ENCODE data around the gene KCNJ15.

Gene KCNJ15

GRCh38 chr21:38342739-38343138, 85.9 kb downstream of the KCNJ15 start:
- TF ChIP-seq POLR2A (IDR thresholded peaks at IDR 0.05; ENCODE audit: low read depth, low read length) (no peak), POLR2AphosphoS5 (IDR thresholded peaks at IDR 0.05; ENCODE audit: low read depth, low read length) (no peak), SPI1 (IDR thresholded peaks at IDR 0.05; ENCODE audit: low read depth, low read length) (no peak), TAF1 (IDR thresholded peaks at IDR 0.05; ENCODE audit: low read depth, low read length) (no peak), PAX5 (IDR thresholded peaks at IDR 0.05; ENCODE audit: insufficient read depth, low read length, severe bottlenecking) (no peak), POU2F2 (IDR thresholded peaks at IDR 0.05; ENCODE audit: low read depth, low read length) (no peak)
- DNase-seq (ENCODE audit: insufficient read length, low spot score) (no peak), FAIRE-seq (no peak)

DNA sequence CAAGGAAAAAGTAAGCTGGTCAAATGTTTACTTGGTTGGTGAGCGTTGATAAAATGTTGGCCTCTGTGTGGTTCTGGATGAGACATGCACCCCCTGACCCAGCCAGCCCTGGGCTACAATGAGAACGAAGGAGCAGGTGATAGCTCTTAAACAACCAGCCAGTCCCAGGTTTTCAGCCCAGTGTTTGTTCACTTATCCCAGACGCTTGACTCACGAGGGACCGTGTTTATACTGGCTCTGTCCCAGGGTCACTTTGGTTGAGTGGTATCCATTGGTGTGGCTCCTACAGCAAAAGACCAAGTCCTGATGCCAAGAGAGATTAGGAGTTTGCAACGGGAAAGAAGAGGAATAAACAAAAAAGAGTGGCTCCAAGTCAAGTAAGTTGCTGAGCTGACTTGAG, 86.9 kb downstream of the KCNJ15 start:
- FAIRE-seq, result no peak
- TF ChIP-seq TAF1 (IDR thresholded peaks at IDR 0.05; ENCODE audit: low read depth, low read length), result no peak
- TF ChIP-seq POLR2A (IDR thresholded peaks at IDR 0.05; ENCODE audit: low read depth, low read length), result no peak
- no peak for TF ChIP-seq SPI1 (IDR thresholded peaks at IDR 0.05; ENCODE audit: low read depth, low read length)
- TF ChIP-seq POU2F2 (IDR thresholded peaks at IDR 0.05; ENCODE audit: low read depth, low read length), result no peak
- TF ChIP-seq PAX5 (IDR thresholded peaks at IDR 0.05; ENCODE audit: insufficient read depth, low read length, severe bottlenecking), result no peak
- TF ChIP-seq POLR2AphosphoS5 (IDR thresholded peaks at IDR 0.05; ENCODE audit: low read depth, low read length), result no peak
- no peak for DNase-seq (ENCODE audit: insufficient read length, low spot score)

DNA sequence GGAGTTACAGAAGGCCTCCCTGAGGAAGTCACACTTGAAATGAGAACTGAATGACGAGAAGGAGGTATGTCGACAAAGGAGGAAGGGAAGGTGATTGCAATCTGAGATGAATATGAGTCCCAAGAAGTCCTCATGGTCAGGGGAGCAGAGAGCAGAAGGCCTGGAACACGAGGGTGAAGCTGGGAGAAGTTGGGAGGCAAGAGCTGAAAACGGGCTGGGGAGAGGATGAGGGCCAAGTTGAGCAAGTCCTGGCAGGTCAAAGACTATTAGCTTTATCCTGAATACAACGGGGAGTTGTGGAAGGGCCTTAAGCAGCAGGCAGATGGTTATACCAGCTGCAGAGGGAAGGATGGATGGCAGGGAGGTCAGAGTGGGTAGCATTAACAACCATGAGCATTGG, 89.5 kb downstream of the KCNJ15 start:
- DNase-seq (ENCODE audit: insufficient read length, low spot score) (no peak), FAIRE-seq (no peak)
- TF ChIP-seq POU2F2 (IDR thresholded peaks at IDR 0.05; ENCODE audit: low read depth, low read length), result no peak
- TF ChIP-seq TAF1 (IDR thresholded peaks at IDR 0.05; ENCODE audit: low read depth, low read length), result no peak
- no peak for TF ChIP-seq SPI1 (IDR thresholded peaks at IDR 0.05; ENCODE audit: low read depth, low read length)
- no peak for TF ChIP-seq POLR2AphosphoS5 (IDR thresholded peaks at IDR 0.05; ENCODE audit: low read depth, low read length)
- TF ChIP-seq PAX5 (IDR thresholded peaks at IDR 0.05; ENCODE audit: insufficient read depth, low read length, severe bottlenecking), result no peak
- no peak for TF ChIP-seq POLR2A (IDR thresholded peaks at IDR 0.05; ENCODE audit: low read depth, low read length)

DNA sequence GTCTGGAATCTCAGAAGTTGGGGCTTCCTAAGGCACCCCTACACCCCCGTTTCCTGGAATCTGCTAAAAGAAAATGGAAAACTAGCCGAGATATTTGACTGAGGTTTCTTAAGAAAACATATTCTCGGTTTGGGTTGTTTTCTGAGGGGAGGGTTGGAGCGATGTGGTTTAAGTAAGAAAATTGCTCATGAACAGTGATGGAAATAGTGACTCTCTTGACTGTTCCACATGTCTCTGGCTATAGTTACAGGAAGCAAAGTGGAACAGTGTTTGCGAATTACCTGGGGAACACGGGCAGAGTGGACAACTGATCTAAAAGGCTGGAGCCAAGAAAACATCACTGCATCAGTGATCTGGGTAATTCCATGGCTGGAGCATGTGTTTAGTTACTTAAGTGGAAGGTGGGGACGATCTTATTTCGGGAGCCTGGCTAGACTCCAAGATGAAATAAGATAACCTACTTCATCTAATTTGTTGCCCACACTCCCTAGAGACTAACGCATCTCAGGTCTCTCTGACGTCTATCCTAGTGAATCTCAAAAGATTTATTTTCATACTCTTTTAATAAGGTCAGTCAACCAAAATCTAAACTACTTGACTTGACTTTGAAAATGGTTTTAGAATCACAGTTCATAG, 92.4 kb downstream of the KCNJ15 start:
- no peak for DNase-seq (ENCODE audit: insufficient read length, low spot score)

DNA sequence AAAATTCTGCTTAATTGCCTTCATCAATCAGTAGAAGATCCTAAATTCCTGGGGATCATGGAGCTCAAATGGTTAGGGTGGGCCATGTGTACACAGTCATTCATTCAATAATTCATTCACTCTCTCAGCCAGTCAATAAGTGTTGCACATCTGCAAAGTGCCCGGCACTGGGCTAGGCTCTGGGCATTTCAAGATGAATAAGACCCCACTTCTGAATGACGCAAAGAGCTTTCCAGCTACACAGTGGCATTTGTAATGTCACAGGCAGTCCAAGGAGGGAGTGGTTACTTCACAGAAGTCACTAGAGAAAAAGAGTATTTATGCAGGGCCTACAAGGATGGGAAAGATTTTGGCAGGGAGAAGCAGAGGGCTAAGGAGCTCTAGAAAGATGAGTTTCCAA, 93.2 kb downstream of the KCNJ15 start:
- FAIRE-seq (no peak), DNase-seq (ENCODE audit: insufficient read length, low spot score) (no peak)
- TF ChIP-seq PAX5 (IDR thresholded peaks at IDR 0.05; ENCODE audit: insufficient read depth, low read length, severe bottlenecking) (no peak), POLR2A (IDR thresholded peaks at IDR 0.05; ENCODE audit: low read depth, low read length) (no peak), POLR2AphosphoS5 (IDR thresholded peaks at IDR 0.05; ENCODE audit: low read depth, low read length) (no peak), SPI1 (IDR thresholded peaks at IDR 0.05; ENCODE audit: low read depth, low read length) (no peak), TAF1 (IDR thresholded peaks at IDR 0.05; ENCODE audit: low read depth, low read length) (no peak), POU2F2 (IDR thresholded peaks at IDR 0.05; ENCODE audit: low read depth, low read length) (no peak)

More for the DNA sequence above, 92.4 kb downstream of the KCNJ15 start:
- TF ChIP-seq POU2F2 (IDR thresholded peaks at IDR 0.05; ENCODE audit: low read depth, low read length) (no peak), POLR2A (IDR thresholded peaks at IDR 0.05; ENCODE audit: low read depth, low read length) (no peak), POLR2AphosphoS5 (IDR thresholded peaks at IDR 0.05; ENCODE audit: low read depth, low read length) (no peak), PAX5 (IDR thresholded peaks at IDR 0.05; ENCODE audit: insufficient read depth, low read length, severe bottlenecking) (no peak), SPI1 (IDR thresholded peaks at IDR 0.05; ENCODE audit: low read depth, low read length) (no peak), TAF1 (IDR thresholded peaks at IDR 0.05; ENCODE audit: low read depth, low read length) (no peak)
- FAIRE-seq, result no peak

DNA sequence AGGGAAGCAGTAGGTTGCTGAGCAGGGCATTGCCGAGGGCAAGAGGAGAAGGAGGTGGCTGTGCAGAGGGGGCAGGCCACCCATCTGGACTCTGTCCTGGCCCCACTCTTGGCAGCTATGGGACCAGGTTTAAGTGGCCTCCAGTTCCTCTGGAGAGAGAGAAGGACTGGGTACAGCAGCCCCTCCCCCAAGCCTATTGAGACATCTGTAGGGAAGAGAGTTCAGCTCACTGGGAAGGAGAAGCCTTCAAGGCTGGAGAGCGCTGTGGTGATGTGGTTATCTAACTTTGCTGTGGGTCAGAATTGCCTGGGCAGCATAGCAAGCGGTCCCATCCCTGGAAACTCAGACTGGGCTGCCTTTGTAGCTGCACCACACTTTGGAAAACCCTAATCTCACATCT, 93.9 kb downstream of the KCNJ15 start:
- no peak for DNase-seq (ENCODE audit: insufficient read length, low spot score)
- TF ChIP-seq POLR2AphosphoS5 (IDR thresholded peaks at IDR 0.05; ENCODE audit: low read depth, low read length) (no peak), SPI1 (IDR thresholded peaks at IDR 0.05; ENCODE audit: low read depth, low read length) (no peak), POU2F2 (IDR thresholded peaks at IDR 0.05; ENCODE audit: low read depth, low read length) (no peak), TAF1 (IDR thresholded peaks at IDR 0.05; ENCODE audit: low read depth, low read length) (no peak), POLR2A (IDR thresholded peaks at IDR 0.05; ENCODE audit: low read depth, low read length) (no peak), PAX5 (IDR thresholded peaks at IDR 0.05; ENCODE audit: insufficient read depth, low read length, severe bottlenecking) (no peak)

GRCh38 chr21:38351176-38351959, 94.6 kb downstream of the KCNJ15 start:
- DNase-seq (ENCODE audit: insufficient read length, low spot score) (no peak), FAIRE-seq (no peak)
- TF ChIP-seq POU2F2 (IDR thresholded peaks at IDR 0.05; ENCODE audit: low read depth, low read length), result no peak
- TF ChIP-seq POLR2A (IDR thresholded peaks at IDR 0.05; ENCODE audit: low read depth, low read length), result no peak
- no peak for TF ChIP-seq PAX5 (IDR thresholded peaks at IDR 0.05; ENCODE audit: insufficient read depth, low read length, severe bottlenecking)
- no peak for TF ChIP-seq POLR2AphosphoS5 (IDR thresholded peaks at IDR 0.05; ENCODE audit: low read depth, low read length)
- TF ChIP-seq SPI1 (IDR thresholded peaks at IDR 0.05; ENCODE audit: low read depth, low read length), result no peak
- TF ChIP-seq TAF1 (IDR thresholded peaks at IDR 0.05; ENCODE audit: low read depth, low read length), result no peak

More for the DNA sequence above, 93.9 kb downstream of the KCNJ15 start:
- no peak for FAIRE-seq

DNA sequence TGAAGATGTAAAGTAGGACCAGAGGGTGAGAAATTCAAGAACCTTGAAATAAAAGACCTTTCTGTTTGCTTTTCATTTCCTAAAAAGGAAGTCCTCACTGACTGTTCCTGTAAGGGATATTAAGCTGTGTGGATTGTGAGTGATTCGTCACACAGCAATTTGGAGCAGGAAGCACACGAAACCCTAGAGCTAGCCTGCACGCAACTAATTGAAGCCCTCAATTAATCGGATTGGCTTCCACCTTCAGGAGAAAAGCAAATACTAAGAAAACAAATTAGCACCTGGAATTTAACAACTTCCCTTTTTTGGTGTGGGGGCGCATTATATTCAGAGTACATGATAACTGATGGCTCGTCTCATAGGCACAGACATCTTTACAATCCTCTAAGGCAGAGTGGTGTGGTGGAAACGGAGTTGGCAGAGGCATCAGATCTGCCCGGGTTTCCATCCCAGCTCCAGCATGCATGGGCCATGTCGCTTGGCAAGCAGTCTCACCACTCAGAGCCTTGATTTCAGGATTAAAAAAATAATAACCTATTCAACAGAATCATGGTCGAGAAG, 95.2 kb downstream of the KCNJ15 start:
- TF ChIP-seq POU2F2 (IDR thresholded peaks at IDR 0.05; ENCODE audit: low read depth, low read length) (no peak), POLR2A (IDR thresholded peaks at IDR 0.05; ENCODE audit: low read depth, low read length) (no peak), PAX5 (IDR thresholded peaks at IDR 0.05; ENCODE audit: insufficient read depth, low read length, severe bottlenecking) (no peak), POLR2AphosphoS5 (IDR thresholded peaks at IDR 0.05; ENCODE audit: low read depth, low read length) (no peak), SPI1 (IDR thresholded peaks at IDR 0.05; ENCODE audit: low read depth, low read length) (no peak), TAF1 (IDR thresholded peaks at IDR 0.05; ENCODE audit: low read depth, low read length) (no peak)
- FAIRE-seq (no peak), DNase-seq (ENCODE audit: insufficient read length, low spot score) (no peak)

Measured in GM12891 (cell line).